NCI-H226 (cell line): ENCODE data around the gene XPR1.

Source experiments
- DNase-seq: peaks from one replicate; pipeline ENCODE4 v3.0.0-alpha.2; 2015

Gene XPR1

DNA sequence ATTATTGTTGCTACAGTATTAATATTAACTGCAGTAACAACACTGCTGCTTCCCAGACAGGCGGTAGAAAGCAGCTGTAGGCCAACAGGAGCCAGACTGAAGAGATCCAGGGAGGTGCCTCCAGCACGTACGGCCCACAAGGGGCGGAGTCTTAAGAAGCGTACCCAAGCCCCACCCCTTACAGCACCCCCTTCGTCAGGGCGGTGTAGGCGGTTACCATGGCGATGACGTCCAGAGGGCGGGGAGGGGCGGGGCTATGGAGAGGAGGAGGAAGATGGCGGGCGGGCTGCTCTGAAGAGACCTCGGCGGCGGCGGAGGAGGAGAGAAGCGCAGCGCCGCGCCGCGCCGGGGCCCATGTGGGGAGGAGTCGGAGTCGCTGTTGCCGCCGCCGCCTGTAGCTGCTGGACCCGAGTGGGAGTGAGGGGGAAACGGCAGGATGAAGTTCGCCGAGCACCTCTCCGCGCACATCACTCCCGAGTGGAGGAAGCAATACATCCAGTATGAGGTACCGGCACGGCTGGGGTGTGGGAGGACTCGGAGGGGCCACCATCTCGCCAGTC is at the start of gene XPR1:
Gene XPR1 (plus strand): TSS at position 257 of the 560 bp plus-strand sequence. CDS start 180 bp downstream, at position 437.
- peak; percentile 92 for DNase-seq

DNA sequence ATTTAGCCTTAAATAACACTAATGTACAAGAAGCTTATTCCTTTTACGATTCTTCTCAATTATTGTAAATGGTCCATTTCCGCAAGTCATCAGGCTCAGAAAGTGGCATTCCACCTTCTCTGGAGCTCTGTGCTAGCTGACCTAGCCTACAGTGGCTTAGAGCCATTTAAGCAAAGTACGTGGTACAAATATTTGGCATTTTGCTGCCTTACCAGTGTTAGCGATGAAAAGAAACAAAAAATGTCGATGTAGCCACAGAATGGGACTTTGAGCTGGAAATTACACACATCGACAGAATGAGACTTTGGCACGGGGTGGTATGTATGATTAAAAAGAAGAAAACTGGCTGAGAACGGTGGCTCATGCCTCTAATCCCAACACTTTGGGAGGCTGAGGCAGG is 47.0 kb upstream of the XPR1 start:
- no peak for DNase-seq

DNA sequence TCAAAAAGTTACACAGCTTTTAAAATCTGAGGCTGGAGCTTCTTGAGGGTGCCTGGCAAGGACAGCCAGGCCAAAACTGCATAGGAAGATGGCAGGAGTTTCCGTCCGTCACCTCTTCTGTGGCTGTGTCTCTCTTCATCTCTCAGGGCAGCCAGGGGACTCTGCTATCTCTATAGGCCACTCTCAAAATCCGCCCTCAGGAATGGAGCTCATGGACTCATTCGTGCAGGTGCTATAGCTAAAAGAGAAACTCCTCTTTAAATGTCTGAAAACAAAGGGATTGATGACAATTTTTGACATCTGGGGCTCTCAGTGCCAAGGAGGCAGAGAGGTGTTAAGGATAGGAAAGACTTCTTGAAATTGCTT is 45.8 kb upstream of the XPR1 start:
- DNase-seq: no peak

DNA sequence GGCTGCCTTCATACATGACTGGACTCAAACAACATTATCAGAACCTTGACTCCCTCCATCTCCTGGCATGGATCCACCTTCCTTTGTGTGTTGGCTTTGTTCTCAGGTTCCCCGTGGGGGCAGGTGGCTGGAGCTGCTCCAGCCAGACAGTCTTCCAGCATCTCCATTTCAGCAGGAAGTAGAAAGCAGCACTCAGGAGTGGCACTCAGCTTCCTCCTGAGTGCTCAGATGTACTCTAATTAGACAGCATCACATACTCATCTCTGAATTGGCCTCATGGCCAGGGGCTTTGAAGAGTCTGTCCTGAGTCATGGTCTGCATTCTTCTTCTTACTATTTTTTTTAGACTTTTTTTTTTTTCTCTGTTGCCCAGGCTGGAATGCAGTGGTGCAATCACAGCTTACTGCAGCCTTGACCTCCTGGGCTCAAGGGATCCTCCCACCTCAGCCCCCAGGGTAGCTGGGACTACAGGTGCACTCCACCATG is 45.1 kb upstream of the XPR1 start:
- DNase-seq: peak; percentile 83

DNA sequence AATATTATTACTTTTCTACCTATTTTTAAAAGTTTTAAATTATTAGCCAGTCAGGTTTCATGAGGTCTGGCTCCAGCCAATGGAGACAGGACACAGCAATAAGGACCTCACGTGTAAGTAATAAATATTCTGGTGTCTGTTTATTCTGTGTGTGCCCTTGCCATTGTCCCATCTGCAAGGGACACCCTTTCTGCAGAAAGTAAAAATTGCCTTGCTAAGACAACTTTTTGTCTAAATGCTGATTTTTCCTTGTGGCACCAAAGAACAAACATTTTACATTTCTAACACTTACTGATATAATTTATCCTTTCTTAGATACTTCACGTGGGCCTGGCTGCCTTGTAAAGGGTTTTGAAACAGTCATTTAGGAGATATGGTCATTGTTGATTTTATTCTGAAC is 43.7 kb upstream of the XPR1 start:
- no peak for DNase-seq

DNA sequence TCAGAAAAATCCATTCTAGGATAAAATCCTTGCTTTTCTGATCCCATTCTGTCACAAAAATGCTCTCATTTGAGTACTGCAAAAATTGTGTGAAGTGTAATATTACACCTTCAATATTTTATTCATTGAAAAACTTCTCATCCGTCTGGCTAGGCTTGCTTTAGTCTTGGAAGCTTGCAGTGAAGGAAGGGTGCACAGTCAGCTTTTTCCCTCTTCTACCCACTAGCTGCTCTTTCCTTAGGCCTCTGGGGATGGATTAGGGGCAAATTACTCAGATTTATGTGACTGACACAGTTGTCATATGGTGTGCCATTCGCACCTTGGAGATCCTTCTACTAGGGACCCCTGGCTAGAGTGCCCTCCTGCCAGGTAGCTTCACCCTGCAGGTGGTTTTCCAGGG is 40.9 kb upstream of the XPR1 start:
- no peak for DNase-seq

DNA sequence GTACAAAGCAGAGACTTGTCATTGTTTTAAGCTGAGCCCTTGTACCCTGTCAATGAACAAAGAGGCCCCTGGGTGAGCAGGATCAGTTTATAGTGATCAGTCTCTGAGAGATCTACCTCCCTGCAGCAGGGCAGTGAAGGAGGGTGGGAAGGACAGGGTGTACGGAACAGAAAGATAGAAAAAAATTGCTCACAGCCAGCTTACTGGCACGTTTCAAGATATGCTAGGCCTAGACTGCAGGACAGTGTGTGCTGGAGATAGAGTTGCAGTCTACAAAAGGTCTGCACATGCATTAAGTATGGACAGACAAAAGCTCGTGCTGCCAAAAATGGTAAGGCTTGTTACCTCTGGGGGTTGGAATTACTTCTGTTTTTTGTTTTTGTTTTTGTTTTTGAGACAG is 38.4 kb upstream of the XPR1 start:
- no peak for DNase-seq

DNA sequence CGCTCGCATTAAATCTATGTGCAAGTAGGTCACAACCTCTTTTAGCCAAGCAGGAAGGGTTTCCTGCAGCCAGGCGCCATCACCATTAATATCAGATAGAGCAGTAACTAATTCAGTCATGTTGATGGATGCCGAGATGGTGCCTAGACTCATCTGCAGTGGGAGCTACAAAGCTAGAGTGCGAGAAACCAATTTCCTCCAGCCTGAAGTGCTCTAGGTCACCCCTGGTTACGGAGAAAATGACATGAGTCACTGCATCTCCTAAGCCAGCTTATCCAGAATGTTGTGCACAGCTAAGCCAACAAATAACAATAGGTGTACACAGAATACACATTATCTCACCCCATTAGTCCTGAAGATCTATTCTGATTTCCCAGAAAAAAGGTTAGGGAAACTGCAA is 37.1 kb upstream of the XPR1 start:
- no peak for DNase-seq

DNA sequence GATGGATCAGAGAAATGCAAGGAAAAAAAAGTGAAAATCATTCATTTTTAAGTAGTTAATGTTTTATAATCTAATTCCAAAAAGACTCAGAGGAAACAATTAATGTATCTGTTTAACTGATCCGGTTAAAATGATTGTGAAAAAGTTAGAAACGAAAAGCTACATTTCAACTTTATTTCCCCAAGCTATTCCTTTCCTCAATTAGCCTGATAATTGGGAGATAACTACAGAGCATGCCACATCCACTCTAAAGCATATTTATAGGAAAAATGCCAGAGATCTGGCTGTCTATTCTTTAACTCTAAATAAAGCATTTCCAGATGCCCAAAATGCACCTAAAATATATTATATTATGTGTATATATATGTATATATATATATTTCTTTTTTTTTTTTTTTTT is 35.9 kb upstream of the XPR1 start:
- DNase-seq: no peak

DNA sequence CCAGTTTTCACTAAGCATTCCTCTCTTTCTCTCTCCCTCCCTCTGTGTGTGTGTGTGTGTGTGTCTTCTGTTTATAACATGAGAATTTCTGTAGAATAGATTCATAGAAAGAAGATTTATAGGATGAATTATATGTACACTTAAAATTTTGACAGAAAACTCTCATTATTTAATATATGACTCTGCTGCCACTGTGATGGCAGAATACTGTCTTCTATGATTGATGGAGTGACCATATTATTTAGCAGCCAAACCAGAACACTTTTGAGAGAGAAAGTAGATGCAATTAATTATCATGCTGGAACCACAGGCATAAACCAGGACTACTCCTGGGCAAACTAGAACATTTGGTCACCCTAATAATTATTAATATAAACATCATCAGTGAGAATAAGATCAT is 34.3 kb upstream of the XPR1 start:
- no peak for DNase-seq

DNA sequence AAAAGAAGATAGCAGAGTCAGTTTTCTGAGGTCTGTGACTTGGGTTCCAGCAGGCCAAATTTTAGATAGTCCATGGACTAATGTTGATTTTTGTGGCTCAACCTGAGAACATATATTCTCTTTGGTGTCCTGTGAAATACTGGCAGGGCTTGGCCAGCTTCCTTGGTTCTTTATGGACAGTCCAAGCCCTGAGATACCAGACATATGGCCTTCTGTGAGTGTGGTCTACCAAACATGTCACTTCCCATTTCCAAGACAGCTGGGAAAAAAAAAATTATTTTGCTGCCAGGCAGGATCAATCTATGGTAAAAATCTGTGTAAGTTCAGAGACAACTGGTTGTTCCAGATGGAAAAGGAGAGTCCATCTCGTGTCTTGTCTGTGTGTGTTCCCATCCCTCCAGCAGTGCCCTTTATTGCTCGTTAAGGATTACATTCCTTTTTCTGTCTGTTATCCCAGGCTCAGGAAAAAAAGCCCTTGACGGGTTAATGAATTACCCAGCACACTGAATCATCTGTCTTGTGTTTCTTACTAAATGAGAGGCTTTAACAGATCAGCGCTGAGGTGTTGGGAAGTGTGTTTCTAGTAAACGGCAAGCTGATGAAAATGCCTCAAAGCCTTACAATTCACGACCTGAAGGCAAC is 33.4 kb upstream of the XPR1 start:
- no peak for DNase-seq

DNA sequence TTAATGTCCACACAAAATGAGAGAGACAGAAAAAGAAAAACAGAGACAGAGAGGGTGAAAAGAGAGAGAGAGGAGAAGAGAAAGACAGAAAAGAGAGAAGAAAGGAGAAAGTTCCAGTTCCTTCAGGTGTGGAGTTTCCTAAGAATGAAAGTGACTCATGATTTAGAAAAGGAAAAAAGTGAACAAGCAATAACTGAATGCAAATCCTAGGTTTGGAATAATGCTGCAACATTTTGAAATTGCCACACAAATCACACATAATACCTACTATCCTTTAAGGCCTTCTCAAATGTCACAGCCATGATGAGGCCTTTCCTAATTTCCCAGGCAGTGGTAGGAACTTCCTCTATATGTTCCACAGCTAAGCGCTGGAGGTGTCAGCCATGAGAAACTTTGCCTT is 31.5 kb upstream of the XPR1 start:
- DNase-seq: no peak

DNA sequence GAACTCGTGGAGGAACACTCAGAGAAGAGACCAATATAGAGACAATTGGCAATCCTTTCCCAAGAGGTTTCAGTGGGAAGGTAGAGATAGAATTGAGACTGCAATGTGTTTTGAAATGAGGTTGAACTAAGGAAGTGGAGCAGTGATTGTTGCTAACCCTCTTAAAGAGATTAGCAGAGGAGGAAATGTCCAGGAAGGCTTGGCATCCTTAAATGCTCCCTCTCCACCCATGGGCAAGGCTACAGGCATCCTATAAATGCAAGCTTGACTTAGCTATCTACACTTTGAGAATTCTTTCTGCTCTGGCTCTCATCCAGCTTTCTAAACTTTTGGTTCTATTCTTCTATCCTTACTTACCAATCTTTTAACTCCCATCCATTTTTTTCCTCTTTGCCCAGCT is 30.3 kb upstream of the XPR1 start:
- no peak for DNase-seq

DNA sequence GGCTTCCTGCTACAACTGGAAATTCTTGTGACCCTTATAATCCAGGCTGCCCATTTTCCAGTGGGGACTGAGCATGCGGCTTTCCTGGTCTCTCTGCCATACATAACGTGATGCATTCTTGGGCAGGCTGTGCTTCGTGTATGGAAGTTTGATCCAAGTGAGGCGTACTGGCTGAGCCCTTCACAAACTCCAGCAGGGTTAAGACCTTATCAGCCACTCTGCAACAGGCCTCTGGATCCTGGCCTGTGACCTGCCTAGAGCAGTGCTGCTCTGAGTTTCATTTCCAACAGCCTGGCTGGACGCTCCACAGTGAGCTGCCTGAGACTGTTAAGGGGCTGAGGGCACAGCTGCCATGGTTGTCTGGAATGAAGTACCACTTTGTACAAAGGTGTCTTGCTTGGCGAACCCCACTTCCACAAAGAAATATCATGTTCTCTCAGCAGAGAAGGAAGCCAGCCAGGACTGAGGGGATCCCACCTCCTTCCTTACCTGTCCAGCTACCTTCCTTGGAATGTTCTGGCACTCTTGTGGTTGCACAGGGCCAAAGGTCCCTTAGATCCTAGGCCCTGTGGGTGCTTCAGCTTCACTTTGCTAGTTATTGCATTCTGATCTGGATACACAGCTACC is 28.5 kb upstream of the XPR1 start:
- DNase-seq: no peak

DNA sequence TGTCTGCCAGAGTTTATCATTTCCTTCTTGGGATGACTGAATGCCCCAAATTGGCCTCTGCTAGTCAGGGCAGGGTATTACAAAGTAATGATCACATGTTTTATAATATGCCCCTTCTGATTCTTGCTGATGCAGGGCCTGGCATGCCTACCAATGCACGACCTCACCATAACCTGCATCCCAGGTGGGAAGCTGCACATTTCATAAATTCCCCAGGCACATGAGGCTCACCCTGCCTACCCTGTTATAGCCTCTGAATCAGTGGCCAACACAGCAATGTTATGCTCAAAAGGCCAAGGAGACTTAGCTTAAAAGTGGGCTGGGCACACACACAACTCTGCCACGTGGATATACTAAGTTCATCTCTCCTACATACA is 28.0 kb upstream of the XPR1 start:
- DNase-seq: no peak

DNA sequence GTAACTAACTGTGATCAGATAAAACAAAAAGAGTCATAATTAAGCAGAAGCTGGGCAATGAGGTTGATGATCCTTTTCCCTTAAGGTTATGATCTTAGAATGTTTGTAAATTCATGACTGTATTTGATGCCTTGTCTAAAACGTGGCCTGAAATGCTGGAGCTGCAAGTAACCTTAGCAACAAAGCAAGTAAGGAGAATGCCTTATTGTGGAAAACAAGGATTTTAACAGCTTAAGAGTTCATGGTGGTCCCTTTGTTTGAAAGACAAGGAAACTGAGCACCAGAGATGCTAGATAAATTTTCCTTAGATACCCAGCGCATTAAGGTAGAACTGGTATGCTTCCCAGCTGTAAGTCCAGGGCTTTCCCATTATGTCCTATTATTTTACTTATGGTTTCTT is 25.7 kb upstream of the XPR1 start:
- no peak for DNase-seq

DNA sequence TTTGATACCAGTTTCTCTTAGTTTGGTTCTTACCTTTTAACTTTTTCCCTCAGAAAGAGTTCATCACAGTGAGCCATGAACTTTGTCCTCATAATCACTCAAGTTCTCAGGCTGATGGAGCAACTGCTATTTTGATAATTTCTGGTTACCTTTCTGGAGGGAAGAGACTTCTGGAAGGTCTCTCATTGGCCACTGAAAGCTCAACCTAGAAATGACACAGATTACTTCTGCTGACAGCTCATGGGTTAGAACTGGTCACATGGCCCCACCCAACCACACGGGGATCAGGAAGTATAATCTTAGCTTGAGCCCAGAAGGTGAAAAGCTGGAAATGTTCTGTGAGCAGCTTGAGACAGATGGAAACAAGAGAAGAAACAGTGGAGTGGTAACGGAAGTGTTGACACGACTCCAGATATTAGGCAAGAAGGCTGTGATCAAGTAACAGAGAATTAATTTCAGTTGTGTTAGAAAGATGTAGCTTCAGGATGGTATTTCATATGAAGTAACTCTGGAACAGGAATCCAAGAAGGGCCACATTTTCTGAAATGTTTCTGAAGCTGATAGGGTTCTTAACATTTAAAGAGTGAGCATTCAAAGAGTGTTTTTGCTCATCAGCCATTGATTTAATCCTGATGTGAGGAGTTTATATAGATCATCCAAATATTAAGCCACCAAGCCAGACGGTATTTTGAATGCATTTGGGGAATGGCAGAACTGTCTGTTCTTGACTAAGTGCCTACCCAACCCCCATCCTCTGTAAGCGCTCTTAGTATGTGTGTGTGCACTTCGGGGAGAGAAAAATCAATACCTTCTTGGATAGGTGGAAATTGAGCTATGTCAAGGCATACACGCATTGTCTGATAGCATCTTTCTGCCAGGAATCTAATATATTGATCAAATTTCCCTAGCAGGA is 21.9 kb upstream of the XPR1 start:
- no peak for DNase-seq

DNA sequence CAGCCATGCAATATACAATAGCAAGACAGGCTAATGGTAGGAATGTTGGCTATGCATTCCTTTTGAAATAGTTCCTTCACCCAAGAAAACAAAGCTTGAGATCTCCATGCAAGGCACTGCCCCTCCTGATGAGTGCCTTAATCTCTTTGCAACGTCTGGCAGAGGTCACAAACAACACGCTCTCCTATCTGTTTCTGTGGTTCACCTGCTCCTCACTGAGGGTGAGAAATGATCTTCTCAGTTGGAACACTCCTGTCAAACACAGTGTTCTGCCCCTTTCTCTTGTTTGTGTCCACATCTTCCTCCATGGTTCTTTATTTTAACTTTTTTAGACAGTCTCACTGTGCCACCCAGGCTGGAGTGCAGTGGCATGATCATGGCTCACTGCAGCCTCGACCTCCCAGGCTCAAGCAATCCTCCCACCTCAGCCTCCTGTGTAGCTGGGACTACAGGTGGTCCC is 21.2 kb upstream of the XPR1 start:
- DNase-seq: no peak

DNA sequence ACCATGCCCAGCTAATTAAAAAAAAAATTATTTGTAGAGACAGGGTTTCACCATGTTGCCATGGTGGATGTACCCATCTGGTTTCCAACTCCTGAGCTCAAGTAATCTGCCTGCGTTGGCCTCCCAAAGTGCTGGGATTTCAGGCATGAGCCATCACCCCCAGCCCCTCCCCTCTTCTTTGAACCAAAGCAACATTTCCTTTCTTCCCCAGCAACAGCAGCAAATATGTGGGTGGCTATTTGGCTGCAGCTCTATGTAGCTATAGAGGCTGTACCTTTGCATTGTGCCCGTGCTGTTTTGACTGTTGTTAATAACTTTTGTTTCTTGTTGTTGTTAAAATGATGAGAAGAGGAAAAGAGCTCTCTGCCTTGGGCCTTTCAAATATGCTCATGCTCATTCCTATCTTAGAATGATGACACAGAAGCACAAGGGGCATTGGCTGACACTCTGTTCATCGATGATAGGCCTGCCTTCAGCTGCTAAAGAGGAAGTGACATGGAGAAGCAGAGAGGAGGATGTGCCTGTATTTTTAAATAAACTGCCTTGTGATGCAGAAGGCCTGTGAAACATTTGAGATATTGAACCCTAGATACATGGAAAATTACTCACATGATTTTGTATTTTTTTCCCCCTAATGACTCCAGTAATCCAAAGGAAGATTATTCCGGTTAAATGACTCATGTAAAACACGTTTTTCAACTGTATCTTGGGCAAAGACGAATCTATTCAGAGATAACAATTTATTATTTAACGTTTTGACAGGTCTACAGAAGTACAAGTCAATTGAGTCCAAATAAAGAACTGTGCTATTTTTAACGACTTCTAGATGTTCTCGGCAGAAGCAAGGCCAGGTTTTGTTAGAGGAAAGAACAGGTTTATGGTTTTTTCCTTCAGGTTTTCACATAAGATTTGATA is 20.5 kb upstream of the XPR1 start:
- DNase-seq: peak; percentile 6

DNA sequence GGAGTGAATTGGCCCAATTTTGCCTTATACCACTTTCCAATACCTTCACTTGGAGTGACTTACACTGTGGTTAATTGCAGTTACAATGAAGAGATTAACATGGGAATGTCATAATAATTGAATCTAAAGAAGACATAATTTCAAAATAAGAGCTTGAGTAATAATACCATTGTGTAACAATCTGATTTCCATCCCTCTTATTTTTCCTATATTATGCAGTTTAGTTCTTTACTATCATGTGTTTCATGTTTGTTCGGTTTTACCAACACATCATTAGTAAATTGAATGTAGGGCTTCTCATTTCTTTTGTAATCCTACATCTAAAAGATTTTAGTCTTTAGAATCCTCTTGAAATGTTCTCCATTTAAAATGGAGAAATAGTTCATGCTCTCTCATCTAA is 19.2 kb upstream of the XPR1 start:
- no peak for DNase-seq

DNA sequence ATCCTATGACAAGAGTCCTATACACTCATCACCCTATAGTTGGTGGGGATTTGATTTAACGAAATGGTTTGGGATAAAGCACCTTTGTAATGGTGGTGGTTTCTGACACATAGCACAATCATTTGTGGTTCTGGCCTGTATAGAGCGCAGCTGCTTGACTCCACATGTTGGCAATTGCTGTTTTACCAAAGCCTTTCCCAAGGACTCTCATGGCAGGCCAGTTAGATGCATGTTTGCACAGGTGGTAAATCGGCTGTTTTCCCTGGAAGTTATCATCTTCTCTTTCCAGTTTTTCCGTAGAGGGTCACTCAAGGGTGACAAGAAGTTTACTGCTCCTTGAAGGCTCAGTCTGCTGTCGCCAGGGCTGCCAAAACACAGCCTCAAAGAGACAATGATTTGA is 17.1 kb upstream of the XPR1 start:
- DNase-seq: no peak

DNA sequence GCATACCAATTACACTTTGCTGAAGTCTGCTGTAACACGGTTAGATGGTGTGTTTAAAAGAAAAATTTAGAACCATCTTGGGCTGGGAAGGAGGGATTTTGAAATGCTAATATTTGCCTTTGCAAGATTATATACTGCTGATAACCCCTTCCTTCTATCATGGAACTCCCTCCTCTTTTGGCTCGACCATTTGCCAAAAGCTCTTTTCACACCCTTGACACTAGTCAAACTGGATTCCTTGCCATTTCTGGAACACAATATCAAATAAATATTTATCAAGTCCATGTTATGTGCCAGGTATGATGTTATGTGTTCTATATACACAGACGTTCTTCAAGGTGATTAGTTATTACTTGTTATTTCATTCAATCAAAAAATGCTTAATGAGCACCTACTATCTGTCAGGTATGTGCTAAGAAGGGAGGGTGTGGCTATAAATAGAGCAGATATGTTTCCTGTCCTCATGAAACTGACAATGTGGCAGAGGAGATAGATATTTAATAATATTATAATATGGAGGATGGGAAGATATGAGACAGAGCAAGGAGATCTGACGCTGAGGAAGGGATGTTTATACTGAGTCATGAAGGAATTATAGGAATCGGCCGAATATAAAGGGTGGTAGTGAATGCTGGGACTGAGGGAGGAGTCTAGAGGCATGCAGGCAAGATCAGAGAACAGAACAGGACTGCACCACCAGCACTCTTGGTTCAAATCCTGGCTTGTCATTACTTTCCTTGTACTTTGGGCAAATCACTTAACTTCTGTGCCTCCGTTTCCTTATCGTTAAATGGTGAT is 16.1 kb upstream of the XPR1 start:
- no peak for DNase-seq
